NCI-H2196 treated with DMSO at 0.1 percent for 48 hours (cell line): Measurements from ENCODE around the gene LDLRAD3.
A peak's percentile ranks its signal among the peaks of the same experiment; 100 is the strongest.

Experiments
- DNase-seq: peaks from one replicate; lab custom pipeline; 2025; ENCODE audit not compliant: unreplicated experiment; lab: John Stamatoyannopoulos, UW

Gene LDLRAD3

DNA sequence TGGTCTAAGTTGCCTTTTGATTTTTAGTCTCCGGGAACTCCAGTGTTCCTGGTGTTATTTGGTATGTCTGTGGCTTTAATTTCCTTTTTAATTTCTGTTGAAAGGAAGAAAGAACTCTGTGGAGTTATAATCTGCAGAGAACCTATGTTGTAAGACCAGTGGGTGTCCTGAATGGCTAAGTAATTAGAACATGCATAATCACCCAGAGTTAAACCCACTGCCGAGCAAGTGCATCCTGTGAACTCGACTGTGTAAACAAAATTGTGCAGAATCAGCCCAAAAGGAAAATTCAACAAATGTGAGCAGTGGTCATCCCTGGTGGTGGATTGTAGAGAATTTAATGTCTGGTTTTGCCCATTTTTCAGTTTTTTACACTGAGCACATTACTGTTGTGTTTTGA lies 182.8 kb downstream of the LDLRAD3 start:
- no peak for DNase-seq

DNA sequence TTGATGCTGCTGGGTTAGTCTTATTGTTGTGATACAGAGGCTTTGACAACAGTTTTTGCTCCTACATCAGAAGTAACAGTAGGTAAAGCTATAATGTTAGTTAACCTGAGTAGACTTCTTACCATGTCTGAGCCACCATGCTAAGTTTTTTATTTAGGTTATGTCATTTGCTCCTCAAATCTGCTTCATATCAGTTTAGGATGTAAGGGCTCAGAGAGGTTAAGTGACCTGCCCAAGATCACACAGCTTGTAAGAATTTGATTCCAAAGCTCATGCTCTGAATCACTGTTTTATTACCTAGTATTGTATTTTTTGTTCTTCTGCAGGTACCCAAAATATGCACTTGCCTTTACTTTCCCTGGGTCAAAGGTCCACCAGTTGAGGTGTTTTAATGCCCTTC lies 183.7 kb downstream of the LDLRAD3 start:
- no peak for DNase-seq

DNA sequence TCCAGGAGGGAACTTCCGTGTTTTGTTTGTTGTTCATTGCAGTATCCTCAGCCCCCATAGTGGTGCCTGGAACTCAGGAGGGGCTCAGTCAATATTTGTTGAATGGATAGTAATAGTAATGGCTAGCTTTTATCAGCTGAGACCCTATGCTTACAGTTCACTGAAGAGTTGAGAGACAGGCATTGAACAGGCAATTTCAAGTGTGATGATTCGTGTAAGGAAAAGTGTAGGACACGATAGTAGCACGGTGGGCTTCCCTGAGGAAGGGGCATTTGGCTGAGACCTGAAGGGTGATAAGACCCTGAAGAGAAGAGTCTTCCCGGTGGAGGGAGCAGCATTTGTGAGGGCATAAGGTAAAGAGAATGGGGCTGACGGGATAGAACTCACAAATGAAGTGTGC lies 186.1 kb downstream of the LDLRAD3 start:
- no peak for DNase-seq

DNA sequence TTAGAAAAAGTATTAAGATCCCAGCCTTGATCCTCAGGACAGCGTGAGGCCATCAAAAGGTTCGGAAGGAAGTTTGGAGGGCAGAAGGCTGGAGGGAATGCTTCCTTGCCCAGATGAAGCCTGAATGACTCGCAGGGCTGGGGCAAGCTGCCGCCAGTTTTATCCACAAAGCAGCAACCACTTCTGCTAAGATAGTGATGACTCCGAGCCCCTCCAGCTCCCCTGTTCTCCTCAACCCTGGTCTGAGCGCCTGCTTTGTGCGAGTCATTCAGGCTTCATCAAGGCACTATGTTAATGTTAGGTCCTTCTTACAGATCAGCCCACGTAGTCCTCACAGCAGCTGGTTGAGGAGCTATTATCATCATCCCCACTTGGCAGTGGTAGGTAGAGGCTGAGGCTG lies 186.5 kb downstream of the LDLRAD3 start:
- DNase-seq, result no peak

DNA sequence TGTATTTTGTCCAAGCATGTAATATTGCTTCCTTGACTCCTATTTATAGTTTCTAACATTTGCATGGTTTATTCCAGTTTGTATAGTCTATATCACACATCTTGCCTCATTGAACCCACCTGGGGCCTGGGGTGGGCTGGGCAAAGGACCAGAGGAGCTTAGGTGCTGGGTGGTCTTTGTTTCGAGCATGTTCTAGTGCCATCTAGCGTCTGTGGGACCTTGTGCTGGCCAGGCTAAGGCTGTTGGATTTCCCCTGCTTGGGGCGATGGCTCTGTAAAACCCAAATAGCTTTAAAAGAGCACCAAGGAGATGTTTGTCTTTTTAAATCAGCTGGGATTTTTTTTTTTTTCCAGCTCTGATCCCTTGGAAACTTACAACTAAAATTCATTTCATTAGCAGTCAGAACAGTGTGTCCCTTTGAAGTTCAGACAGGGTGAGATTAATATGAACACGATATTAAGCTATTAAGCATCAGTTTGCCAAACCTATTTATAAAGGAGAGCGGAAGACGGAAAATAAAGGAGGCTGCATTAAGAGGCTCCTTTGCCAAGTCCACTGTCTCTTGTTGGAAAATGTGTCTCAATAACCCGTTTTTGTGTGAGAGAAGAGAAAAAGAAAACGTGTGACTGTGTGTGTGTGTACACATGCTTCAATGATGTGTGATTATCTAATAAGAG lies 188.0 kb downstream of the LDLRAD3 start:
- DNase-seq, result no peak

DNA sequence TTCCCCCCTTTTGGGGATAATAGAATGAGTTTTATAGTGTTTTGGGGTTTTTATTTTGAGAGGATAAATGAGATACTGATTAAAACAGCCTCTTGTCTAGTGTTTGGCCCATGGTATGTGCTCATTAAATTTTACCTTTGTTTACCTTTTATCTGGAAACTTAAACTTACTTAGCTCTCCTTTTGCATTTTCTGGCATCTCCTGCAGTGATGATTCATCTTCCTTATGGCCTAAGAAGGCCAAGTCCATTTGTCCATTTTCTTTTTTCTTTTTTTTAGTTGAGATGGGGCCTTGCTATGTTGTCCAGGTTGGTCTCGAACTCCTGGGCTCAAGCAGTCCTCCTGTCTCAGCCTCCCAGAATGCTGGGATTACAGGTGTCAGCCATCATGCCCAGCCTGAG lies 189.1 kb downstream of the LDLRAD3 start:
- DNase-seq, result no peak

DNA sequence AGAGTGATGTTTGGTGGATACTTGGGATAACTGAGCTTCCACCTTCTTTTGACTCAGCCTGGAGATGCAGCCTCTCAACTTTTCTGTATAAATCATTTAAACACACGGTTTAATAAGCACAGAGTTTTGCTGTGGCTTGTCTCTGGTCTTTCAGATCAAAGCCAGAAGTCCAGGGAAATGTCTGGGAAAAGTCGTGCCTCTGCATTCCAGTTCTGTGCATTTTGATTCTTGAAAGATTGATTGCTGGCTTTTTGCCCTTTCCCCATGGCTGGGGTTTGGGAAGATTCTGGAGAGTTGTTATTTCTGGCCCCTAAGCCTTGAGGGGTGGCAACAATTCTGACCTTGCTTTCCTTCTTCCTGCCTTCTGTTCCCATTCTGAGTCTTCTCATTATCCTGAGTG lies 191.2 kb downstream of the LDLRAD3 start:
- no peak for DNase-seq

DNA sequence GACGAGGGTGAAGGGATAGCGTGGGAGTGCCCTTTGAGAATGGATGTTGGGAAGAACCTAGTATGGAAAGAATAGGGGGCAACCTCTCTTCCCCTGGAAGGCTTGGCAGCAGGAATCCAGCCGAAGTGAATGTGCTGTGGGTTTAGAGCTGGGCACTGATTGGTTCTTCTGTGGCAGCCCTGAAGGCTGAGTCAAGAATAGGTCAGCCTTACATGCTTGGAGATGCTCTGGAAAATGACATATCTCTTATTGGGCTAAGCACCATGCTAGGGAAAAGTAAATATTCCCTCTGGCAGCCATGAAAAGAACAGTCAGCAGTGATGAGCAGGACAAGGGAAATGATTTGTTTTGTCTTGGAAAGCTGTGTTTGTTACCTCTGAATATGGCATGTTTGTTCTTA lies 195.9 kb downstream of the LDLRAD3 start:
- DNase-seq, result no peak

DNA sequence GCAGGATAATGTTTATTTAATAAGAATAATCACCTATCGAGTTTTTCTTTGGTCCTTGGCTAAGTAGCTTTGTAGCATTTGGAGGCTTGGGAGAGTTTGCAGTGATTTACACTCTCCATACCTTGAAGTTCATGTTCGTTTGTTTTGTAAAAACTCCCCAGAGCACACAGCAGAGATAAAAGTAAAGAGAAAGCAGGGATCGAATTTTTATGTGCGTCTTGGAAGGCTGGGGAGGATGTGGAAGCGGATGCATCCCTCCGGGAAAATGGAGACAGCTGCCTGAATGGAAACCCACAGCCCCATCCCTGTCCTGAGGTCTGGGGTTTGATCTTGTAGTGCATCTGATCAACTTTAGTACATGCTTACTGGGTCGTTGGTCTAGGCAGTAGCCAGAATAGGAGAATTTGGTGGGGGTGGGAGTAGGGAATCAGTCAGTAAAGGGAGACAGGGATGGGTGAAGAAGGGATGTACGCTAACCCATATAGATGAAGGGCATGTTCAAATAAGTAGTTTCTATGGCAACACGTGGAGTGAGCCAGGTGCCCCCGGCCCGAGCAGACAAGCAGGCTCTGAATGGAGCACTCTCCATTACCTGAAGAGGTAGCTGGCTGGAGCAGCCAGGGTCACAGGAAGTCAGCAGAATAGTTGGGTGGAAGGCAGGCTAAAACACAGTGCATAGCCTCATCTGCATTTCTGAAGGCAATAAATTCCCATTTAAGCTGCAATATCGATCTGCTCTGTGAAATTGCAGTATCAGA lies 197.5 kb downstream of the LDLRAD3 start:
- DNase-seq, result no peak

DNA sequence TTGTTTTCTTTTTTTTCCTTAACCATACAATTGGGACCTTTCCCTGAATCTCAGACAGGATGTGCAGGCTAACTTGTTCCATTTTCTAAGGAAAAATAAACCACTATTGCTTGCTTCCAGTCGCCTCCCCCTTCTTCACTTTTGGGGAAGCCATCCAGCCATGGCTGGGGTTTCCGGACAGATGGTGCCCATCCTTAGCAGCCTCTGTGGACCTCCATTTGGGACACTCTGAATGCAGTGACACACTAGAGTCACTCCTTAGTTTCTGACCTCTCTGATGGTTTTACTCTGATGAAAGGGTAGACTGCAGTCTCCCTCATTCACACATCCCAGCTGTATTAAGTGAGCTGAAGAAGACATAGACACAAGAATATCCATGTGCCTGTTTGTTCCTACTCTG lies 198.1 kb downstream of the LDLRAD3 start:
- no peak for DNase-seq

DNA sequence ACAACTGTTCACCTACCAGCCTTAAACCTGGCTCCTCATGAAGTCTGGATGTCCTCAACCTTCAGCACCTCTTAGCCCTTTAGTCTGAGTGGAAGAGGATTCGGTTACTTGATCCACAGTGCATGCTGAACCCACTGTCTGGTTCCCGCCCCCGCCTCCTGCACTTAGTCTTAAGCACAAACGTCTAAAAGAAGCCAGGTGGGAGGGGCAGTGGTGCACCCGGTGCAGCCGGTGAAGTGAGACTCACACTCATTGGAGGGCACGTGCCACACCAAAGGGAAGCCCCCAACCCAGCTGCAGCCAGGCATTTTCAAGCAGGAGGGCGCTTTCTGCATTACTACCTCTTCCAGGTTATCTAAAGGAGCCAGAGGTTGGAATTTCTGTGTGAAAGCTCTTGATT lies 198.6 kb downstream of the LDLRAD3 start:
- no peak for DNase-seq

DNA sequence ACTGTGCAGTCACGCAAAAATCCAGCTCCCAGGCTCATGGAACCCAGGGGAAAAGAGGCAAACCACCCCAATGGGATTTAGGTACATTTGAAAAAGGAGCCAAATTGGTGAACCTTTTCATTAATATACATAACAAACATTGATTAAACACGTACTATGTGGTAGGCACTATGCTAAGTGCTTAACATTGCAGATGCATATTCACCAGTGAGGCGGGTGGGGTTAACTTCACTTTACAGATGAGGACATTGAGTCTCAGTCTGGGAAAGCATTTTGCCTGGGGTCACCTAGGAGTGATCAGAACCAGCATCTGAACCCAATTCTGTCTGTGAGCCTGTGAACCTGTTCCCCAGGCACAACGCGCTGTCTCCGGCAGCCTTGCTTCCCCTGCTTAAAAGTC lies 199.0 kb downstream of the LDLRAD3 start:
- no peak for DNase-seq

DNA sequence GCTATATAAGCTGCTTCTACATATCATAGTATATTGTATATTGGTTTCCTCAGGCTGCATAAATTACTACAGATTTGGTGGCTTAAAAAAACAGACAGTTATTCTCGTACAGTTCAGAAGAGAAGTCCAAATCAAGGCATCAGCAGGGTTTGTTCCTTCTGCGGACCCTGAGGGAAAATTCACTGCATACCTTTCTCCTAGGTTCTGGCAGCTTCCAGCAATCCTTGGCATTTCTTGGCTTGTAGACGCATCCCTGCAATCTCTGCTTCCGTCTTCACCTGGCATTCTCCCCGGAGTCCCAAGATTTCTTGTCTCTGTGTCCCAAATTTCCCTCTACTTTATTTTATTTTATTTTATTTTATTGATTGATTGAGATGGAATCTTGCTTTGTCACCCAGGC lies 202.6 kb downstream of the LDLRAD3 start:
- no peak for DNase-seq

DNA sequence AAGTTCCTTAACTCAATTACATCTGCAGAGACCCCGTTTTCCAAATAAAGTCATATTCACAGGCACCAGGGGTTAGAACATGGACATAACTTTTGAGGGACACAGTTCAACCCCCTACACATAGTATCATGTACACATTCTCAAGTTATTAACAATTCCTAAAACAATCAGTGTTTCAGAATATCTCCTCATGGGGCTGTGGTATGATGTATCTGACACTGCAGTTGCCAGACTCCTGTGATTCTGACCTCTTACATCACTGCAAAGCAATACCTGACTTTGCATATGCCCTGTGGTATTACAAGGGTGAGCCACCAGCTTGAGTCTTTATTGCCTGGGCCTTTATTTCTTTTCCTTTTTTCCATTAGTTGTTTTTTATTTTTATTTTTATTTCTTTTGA lies 203.6 kb downstream of the LDLRAD3 start:
- no peak for DNase-seq

DNA sequence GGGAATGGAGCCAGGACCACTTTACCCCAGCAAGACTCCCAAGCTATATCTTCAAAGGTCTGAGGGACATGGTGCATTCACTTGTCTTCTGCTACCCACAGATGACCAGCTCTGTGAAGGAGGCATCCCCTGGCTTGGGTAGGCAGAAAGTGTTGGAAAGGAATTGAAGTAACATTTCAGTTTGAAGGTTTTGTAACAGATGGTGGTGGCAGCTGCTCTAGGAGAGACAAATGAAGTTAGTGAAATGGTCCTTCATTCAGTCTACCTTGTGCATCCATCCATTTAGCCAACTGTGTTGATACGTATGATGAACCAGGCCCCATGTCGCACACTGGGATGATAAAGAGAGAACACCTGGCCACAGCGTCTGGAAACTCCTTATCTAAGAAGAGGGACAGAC lies 204.8 kb downstream of the LDLRAD3 start:
- DNase-seq, result no peak

DNA sequence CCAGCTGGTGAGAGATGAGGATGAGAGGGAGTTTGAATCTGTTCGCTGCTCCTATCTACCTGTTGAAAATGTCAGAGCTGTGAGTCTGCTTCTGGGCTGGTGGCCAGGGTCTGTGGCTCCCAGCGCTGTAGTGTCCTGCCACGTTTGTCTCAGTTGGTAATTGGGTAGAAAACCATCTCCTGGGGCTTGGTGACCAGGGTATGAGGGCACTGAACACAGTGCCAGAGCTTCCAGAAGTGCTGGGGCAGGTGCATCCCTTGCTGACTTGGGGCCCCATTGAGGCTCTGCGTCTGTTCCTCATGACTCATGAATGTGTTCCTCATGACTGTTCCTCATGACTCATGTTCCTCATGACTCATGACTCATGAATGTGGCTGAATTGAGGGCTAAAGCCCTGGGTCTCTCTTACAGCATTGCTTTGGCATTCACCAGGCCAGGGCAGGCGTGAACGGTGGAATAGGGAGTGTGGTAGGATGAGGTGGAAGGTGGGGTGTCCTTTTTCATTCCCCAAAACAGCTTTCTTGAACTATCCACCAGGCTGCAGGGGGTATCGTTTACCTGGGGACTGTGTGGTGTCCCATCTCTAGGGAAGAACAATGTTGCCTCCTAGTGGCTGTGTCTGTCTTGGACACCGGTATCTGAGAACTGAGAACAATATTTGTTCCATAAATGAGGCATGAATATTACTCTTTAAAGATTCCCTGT lies 205.8 kb downstream of the LDLRAD3 start:
- DNase-seq, result peak; percentile 86

DNA sequence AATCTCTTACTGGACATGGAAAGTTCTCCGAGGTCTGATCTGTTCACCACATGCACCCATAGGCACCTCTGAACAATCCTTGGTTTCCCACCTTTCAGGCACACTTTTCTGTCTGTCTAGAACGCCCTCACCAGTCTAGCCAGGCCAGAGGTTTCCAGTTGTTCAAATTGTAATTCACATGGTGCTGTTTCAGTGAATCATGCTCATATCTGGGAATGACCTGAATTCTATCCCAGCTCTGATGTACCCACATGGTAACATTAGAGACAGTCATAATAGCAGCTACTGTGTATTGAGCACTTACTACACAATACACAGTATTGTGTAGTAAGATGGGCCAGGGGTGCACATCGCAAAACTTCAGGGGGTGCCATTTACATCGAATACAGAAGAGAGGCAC lies 207.1 kb downstream of the LDLRAD3 start:
- no peak for DNase-seq

DNA sequence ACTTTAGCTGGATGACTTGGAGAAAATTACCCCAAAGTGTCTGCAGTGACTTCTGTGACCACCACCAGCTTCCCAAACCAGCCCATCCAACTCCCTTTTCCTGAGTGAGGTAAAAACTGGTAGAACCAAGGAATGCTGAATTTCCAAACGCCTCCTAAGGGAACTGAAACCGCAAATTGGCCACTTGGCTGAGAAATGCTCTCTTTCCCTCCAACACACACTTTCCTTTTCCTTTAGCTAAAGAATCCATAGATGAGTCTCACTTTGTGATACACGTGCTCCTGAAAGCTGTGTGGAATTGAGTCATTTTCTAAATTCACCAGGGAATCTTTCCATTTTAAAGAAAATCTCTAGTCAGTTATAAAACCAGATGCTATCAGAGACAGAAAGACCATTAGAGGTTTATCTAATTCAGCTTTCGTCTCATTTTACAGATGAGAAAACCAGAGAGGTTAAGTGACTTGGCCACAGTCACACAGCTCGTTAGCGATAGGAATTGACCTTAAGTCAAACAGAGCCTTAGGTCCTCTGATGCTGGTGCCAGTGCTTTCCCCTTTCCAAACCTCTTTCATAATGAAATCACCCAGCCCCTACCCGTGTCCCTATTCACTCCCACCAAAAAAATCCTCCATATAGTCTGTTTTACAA lies 208.2 kb downstream of the LDLRAD3 start:
- DNase-seq, result no peak

DNA sequence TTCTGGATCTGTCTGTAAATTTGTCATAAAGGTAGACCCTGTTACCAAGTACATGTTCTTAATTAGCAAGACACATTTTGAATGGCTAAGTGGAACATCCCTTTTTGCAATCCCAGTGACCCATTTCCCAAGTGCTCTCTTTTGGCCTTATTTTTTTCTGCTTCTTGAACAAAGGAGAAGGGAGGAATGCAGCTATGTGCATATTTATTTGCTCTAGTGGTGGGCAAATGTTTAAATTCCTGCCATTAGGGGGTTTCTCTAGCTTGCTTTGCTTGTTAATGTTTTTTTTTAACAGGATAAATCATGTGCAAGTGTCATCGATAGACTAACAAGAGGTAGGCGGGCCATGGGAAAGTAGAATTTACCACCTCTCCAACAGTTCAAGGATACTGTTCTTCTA lies 209.7 kb downstream of the LDLRAD3 start:
- no peak for DNase-seq

DNA sequence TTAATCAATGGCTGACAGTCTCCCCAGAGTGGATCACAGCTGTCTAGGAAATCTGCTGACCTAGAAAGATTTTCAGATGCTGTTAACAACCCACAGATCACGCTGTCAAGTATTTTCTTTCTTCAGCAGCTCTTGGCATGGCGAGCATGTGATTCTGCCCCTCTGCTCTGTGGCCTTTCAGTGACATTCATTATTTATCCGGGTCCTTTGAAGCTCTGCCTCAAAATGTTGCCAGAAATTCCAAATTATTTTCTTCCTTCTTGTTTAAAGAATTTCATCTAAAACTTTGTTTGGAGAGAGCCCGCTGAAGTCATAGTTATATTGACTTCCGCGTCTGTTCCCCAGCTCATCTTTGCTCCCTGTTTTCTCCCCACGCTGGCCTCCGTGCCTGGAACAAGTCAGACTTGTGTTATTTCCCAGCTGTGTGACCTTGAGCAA lies 211.3 kb downstream of the LDLRAD3 start:
- DNase-seq, result no peak

DNA sequence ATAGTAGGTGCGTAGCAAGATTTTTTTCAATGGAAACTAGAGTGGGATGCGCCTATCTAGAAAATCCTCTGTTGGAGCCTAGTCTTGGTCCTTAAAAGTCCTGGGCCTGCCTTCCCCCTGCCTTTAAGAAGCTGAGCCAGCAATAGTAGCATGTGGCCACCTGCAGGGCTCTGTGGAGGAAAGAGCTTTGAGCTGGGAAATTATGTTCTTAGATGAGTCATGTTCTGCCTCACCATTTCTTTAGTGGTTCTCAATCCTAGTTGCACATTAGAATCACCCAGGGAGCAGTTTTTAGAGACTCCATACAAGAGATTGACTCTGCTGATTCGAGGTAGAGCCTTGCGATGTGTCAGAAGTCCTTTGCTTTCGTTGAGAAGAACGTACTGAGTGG lies 211.9 kb downstream of the LDLRAD3 start:
- no peak for DNase-seq
